OCI-LY7 (cell line): ENCODE data around the gene TRIP10. TPM values are rescaled to one million over a fixed set of nuclear protein-coding genes. Genes with fewer than 3 reads are reported as not detected.

Source experiments
- BruUV-seq: library from RNA; stranded (reverse); fragments of 400-500 nt; replicated peaks from 2 replicates; lab custom pipeline; 2021; lab: Mats Ljungman, UMichigan
- CTCF ChIA-PET: fragments of 300-600 bp; sonication (Branson Sonifier 250); formaldehyde crosslinking; loops from one replicate; lab custom pipeline; 2022; ENCODE audit warnings: antibody characterized with exemption; ENCODE audit not compliant: unreplicated experiment; lab: Charles Lee
- POLR2A ChIA-PET: fragments of 300-600 bp; sonication (Branson Sonifier 250); formaldehyde crosslinking; loops from one replicate; lab custom pipeline; 2022; ENCODE audit warnings: antibody characterized with exemption; lab: Charles Lee
- DNase-seq: peaks from one replicate; pipeline ENCODE4 v3.0.0-alpha.2; 2015; ENCODE audit warnings: low spot score
- H2AFZ ChIP-seq: fragments of 200-600 bp; sonication (generic), shearing (Covaris generic); 2 replicates; pipeline ENCODE4 v1.6.1; 2014; ENCODE audit warnings: mild to moderate bottlenecking, antibody characterized with exemption, low read length, moderate library complexity
- H3K27ac ChIP-seq: fragments of 200-600 bp; sonication (generic); 2 replicates; pipeline ENCODE4 v1.5.1; 2014; ENCODE audit warnings: mixed run types, low read depth, mild to moderate bottlenecking, moderate library complexity, low read length, inconsistent platforms; ENCODE audit not compliant: poor library complexity, severe bottlenecking
- H3K36me3 ChIP-seq: fragments of 200-600 bp; sonication (generic); 2 replicates; pipeline ENCODE4 v1.6.1; 2014; ENCODE audit warnings: mild to moderate bottlenecking, antibody characterized with exemption, low read length, moderate library complexity, mixed read lengths; ENCODE audit not compliant: insufficient read depth
- H3K4me1 ChIP-seq: fragments of 200-600 bp; sonication (generic); 2 replicates; pipeline ENCODE4 v1.5.1; 2014; ENCODE audit warnings: mild to moderate bottlenecking, low read length; ENCODE audit not compliant: insufficient read depth, poor library complexity, severe bottlenecking
- H3K4me2 ChIP-seq: fragments of 200-600 bp; sonication (generic); 2 replicates; pipeline ENCODE4 v1.6.1; 2014; ENCODE audit warnings: mild to moderate bottlenecking, low read length
- H3K4me3 ChIP-seq: fragments of 200-600 bp; sonication (generic); 2 replicates; pipeline ENCODE4 v1.5.1; 2014; ENCODE audit warnings: mild to moderate bottlenecking, low read depth, low read length; ENCODE audit not compliant: poor library complexity, severe bottlenecking
- H3K79me2 ChIP-seq: fragments of 200-600 bp; sonication (generic); 2 replicates; pipeline ENCODE4 v1.6.1; 2016; ENCODE audit warnings: low read depth, mild to moderate bottlenecking, low read length, moderate library complexity, mixed read lengths; ENCODE audit not compliant: insufficient read depth
- H3K9me2 ChIP-seq: fragments of 200-600 bp; sonication (generic); 2 replicates; pipeline ENCODE4 v1.6.1; 2016; ENCODE audit warnings: mild to moderate bottlenecking, low read length, mixed read lengths; ENCODE audit not compliant: insufficient read depth
- H3K9me3 ChIP-seq: fragments of 200-600 bp; sonication (generic); 2 replicates; pipeline ENCODE4 v1.6.1; 2014; ENCODE audit warnings: mild to moderate bottlenecking, mixed run types, low read length, mixed read lengths
- H4K20me1 ChIP-seq: fragments of 200-600 bp; sonication (generic); 2 replicates; pipeline ENCODE4 v1.6.1; 2014; ENCODE audit warnings: mild to moderate bottlenecking, antibody characterized with exemption, low read length, moderate library complexity, mixed read lengths; ENCODE audit not compliant: insufficient read depth
- EZH2phosphoT487 ChIP-seq: fragments of 200-600 bp; sonication (generic); IDR thresholded peaks from 2 replicates; pipeline ENCODE4 v1.6.1; 2018; ENCODE audit warnings: low read depth, borderline replicate concordance, mild to moderate bottlenecking, mixed run types, antibody characterized with exemption, low read length, moderate library complexity, mixed read lengths
- intact Hi-C: fragments of 100-400 bp; cut with micrococcal nuclease; formaldehyde crosslinking; loops from one replicate; pipeline ENCODE4 v1.10.0; 2022; ENCODE audit not compliant: unreplicated experiment
- total RNA-seq, 2 experiments: library from RNA; depleted of rRNA in 1 of 2; stranded (reverse); fragments of >200 nt in 1 of 2; shearing (Covaris generic) in 1 of 2; gene quantifications; 2 replicates each; pipeline ENCODE4 v1.2.3, GENCODE V29; 2014 to 2022
- TF ChIP-seq, protein P1 (sequence below): fragments of 200-600 bp; sonication (generic); conservative IDR thresholded peaks from 2 replicates; pipeline ENCODE4 v1.5.1; 2014; ENCODE audit warnings: mild to moderate bottlenecking, antibody characterized with exemption, low read length, moderate library complexity, mixed read lengths

The TRIP10 gene
- total RNA-seq, 2 experiments from 2014 or later, result 16.1 to 19.9 TPM

DNA sequence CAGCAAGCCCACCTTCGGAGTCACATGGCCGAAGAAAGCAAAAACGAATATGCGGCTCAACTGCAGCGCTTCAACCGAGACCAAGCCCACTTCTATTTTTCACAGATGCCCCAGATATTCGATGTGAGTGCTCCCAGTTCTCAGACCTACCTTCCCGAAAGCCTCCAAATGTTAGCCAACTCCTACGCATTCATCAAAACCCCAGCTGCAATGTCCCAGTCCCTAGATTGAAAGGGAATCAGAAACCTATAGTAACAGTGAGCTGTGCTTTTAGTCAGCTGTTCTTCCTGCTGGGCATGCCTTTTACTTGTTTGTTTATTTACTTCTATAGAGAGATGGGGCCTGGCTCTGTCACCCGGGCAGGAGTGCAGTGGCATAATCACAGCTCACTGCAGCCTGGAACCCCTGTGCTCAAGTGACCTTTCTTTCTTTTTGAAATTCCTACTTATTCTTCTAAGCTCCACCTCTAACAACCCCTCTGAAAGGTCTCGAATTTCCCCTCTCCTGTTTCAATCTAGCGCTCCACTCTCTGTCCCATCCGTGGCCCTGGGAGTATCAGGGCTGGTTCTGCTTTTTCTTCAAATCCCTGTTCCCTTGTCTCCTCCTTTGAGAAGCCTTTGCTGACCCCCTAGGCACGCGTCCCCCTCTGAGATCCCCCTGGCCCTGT, 4.4 kb downstream of the TRIP10 start:
- ChIA-PET CTCF (no interaction called here), POLR2A (interaction anchor here (0.6 kb wide), 1 partner anchor 45 kb away, joined by 3 read pairs; no protein-coding TSS in a partner anchor)
- no TSS peak for BruUV-seq
- H3K9me3 ChIP-seq, result no peaks in the 10 kb centered on the region
- DNase-seq, result no peak
- H2AFZ ChIP-seq, result no peak overlapping the region
- H4K20me1 ChIP-seq, result no peaks in the 10 kb centered on the region
- intact Hi-C loops, result no loop called here
- H3K9me2 ChIP-seq, result no peaks in the 10 kb centered on the region
- H3K4me1 ChIP-seq, result peaks cover 29% of the 10 kb centered on the region
- no peak overlapping the region for H3K4me2 ChIP-seq
- H3K4me3 ChIP-seq, result no peak overlapping the region
- TF ChIP-seq, protein P1, sequence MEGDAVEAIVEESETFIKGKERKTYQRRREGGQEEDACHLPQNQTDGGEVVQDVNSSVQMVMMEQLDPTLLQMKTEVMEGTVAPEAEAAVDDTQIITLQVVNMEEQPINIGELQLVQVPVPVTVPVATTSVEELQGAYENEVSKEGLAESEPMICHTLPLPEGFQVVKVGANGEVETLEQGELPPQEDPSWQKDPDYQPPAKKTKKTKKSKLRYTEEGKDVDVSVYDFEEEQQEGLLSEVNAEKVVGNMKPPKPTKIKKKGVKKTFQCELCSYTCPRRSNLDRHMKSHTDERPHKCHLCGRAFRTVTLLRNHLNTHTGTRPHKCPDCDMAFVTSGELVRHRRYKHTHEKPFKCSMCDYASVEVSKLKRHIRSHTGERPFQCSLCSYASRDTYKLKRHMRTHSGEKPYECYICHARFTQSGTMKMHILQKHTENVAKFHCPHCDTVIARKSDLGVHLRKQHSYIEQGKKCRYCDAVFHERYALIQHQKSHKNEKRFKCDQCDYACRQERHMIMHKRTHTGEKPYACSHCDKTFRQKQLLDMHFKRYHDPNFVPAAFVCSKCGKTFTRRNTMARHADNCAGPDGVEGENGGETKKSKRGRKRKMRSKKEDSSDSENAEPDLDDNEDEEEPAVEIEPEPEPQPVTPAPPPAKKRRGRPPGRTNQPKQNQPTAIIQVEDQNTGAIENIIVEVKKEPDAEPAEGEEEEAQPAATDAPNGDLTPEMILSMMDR, result no peak
- TF ChIP-seq EZH2phosphoT487, result no peak
- peaks cover 21% of the 10 kb centered on the region for H3K36me3 ChIP-seq
- H3K79me2 ChIP-seq, result no peaks in the 10 kb centered on the region
- H3K27ac ChIP-seq, result no peak overlapping the region

DNA sequence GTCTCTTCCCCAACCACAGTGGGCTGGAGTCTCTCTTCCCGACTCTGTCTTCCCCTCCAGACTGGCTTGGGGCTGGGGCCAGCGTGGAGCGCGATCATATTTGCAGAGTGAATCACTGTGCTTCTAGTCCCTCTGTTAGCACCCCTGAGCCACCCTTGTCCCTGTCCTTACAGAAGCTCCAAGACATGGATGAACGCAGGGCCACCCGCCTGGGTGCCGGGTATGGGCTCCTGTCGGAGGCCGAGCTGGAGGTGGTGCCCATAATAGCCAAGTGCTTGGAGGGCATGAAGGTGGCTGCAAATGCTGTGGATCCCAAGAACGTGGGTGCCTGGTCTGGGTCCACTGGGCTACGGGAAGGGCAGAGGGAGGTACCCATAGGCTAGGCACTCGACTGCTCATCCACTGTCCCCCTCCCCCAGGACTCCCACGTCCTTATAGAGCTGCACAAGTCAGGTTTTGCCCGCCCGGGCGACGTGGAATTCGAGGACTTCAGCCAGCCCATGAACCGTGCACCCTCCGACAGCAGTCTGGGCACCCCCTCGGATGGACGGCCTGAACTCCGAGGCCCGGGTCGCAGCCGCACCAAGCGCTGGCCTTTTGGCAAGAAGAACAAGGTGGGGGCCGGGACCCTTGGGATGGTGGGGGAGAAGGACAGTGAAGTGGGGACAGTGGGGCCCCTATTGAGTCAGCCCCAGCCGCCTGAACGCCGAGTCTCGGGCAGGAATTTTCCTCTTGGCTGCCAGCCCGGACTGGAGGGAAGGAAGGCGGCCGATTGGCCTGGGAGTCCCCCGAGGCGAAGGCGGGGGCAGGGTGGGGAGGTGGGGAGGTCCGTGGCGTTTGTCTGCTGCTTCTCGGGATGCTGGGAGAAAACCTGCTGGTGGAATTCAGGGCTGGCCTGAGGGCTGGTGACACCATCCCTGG, 5.2 kb downstream of the TRIP10 start:
- ChIA-PET CTCF (no interaction called here), POLR2A (interaction anchor here (0.5 kb wide), 1 partner anchor 119 kb away, joined by 3 read pairs; no protein-coding TSS in a partner anchor)
- no peak overlapping the region for H3K4me2 ChIP-seq
- no peaks in the 10 kb centered on the region for H3K9me3 ChIP-seq
- H3K9me2 ChIP-seq, result no peaks in the 10 kb centered on the region
- H4K20me1 ChIP-seq, result no peaks in the 10 kb centered on the region
- H3K79me2 ChIP-seq, result no peaks in the 10 kb centered on the region
- peaks cover 25% of the 10 kb centered on the region for H3K4me1 ChIP-seq
- H2AFZ ChIP-seq, result no peak overlapping the region
- DNase-seq, result no peak
- TF ChIP-seq EZH2phosphoT487, result no peak
- TF ChIP-seq, protein P1, result no peak
- H3K4me3 ChIP-seq, result no peak overlapping the region
- peaks cover 26% of the 10 kb centered on the region for H3K36me3 ChIP-seq
- BruUV-seq, result no TSS peak
- intact Hi-C loops, result no loop called here
- H3K27ac ChIP-seq, result no peak overlapping the region
